Measurements from ENCODE around the gene LHPP.

The LHPP gene

GRCh38 chr10:124526621-124527267, 65.1 kb downstream of the LHPP start:
- H2BK5ac ChIP-seq (ENCODE audit: low read length), result no peak overlapping the region
- WGBS, 2 donors (ENCODE audit: extremely low coverage in 2 of 2, insufficient read length in 2 of 2, insufficient replicate concordance in 1 of 2), result no CpG with 5 or more reads among the region's 17 CpGs
- no peaks in the 10 kb centered on the region for H3K79me1 ChIP-seq (ENCODE audit: low read depth, low read length)
- peaks cover 0 to 2% of the 10 kb centered on the region in 2 donors for H3K9me3 ChIP-seq (replicated peaks in 1 of 2; ENCODE audit: control insufficient read depth in 2 of 2, insufficient read depth in 1 of 2, low read depth in 1 of 2, low read length in 2 of 2)
- no peak overlapping the region for H4K91ac ChIP-seq (ENCODE audit: low read depth, low read length, poor library complexity)
- H3K4me1 ChIP-seq (ENCODE audit: control insufficient read depth in 2 of 2, insufficient read depth in 1 of 2, low read depth in 1 of 2, low read length in 2 of 2), result peaks cover 5 to 12% of the 10 kb centered on the region in 2 donors
- no peak overlapping the region for H2BK15ac ChIP-seq (ENCODE audit: low read length)
- no peak overlapping the region for H4K8ac ChIP-seq (ENCODE audit: low read depth, low read length)
- no peak overlapping the region for H3K23ac ChIP-seq (ENCODE audit: low read depth, low read length, poor library complexity)
- peak overlapping the region; percentile 36 for H2BK12ac ChIP-seq (ENCODE audit: low read length)
- H3K36me3 ChIP-seq (replicated peaks in 1 of 2; ENCODE audit: control insufficient read depth in 2 of 2, insufficient read depth in 2 of 2, low read length in 2 of 2), result no peaks in the 10 kb centered on the region
- no peak overlapping the region for H2BK120ac ChIP-seq (ENCODE audit: low read depth, low read length)
- H3K4ac ChIP-seq (ENCODE audit: low read length), result no peak overlapping the region
- no peaks in the 10 kb centered on the region for H3K27me3 ChIP-seq (ENCODE audit: control insufficient read depth in 3 of 3, insufficient read depth in 3 of 3, low read depth in 1 of 3, low read length in 3 of 3)
- peak overlapping the region; percentile 91 for H3K14ac ChIP-seq (ENCODE audit: low read length)
- no peak for DNase-seq (ENCODE audit: low spot score)
- no peak overlapping the region for H3K4me2 ChIP-seq (ENCODE audit: insufficient read depth, low read length, poor library complexity, severe bottlenecking)
- H2AK5ac ChIP-seq (ENCODE audit: low read depth, low read length), result peak overlapping the region; percentile 85
- no peak overlapping the region for H2AFZ ChIP-seq (ENCODE audit: low read length)
- peak overlapping the region; percentile 27 for H3K18ac ChIP-seq (ENCODE audit: low read length)
- H3K4me3 ChIP-seq (ENCODE audit: low read length in 2 of 2), result no peak overlapping the region
- no peak overlapping the region for H3K27ac ChIP-seq (replicated peaks; ENCODE audit: low read length)
- H3K9ac ChIP-seq (ENCODE audit: low read depth, low read length, poor library complexity), result no peak overlapping the region

GRCh38 chr10:124527874-124528395, 66.3 kb downstream of the LHPP start:
- Histone ChIP-seq H2BK15ac (ENCODE audit: low read length) (no peak overlapping the region), H3K4me3 (ENCODE audit: low read length in 2 of 2) (no peak overlapping the region), H3K79me1 (ENCODE audit: low read depth, low read length) (no peaks in the 10 kb centered on the region), H2AFZ (ENCODE audit: low read length) (no peak overlapping the region), H3K36me3 (replicated peaks in 1 of 2; ENCODE audit: control insufficient read depth in 2 of 2, insufficient read depth in 2 of 2, low read length in 2 of 2) (no peaks in the 10 kb centered on the region), H3K9me3 (replicated peaks in 1 of 2; ENCODE audit: control insufficient read depth in 2 of 2, insufficient read depth in 1 of 2, low read depth in 1 of 2, low read length in 2 of 2) (peaks cover 0 to 2% of the 10 kb centered on the region in 2 donors), H3K4ac (ENCODE audit: low read length) (no peak overlapping the region), H3K14ac (ENCODE audit: low read length) (no peak overlapping the region), H3K9ac (ENCODE audit: low read depth, low read length, poor library complexity) (no peak overlapping the region), H2BK12ac (ENCODE audit: low read length) (no peak overlapping the region), H2BK5ac (ENCODE audit: low read length) (no peak overlapping the region), H2AK5ac (ENCODE audit: low read depth, low read length) (no peak overlapping the region), H3K4me1 (ENCODE audit: control insufficient read depth in 2 of 2, insufficient read depth in 1 of 2, low read depth in 1 of 2, low read length in 2 of 2) (peaks cover 5 to 10% of the 10 kb centered on the region in 2 donors), H3K18ac (ENCODE audit: low read length) (no peak overlapping the region), H2BK120ac (ENCODE audit: low read depth, low read length) (no peak overlapping the region), H3K4me2 (ENCODE audit: insufficient read depth, low read length, poor library complexity, severe bottlenecking) (no peak overlapping the region), H3K23ac (ENCODE audit: low read depth, low read length, poor library complexity) (no peak overlapping the region), H3K27me3 (ENCODE audit: control insufficient read depth in 3 of 3, insufficient read depth in 3 of 3, low read depth in 1 of 3, low read length in 3 of 3) (no peaks in the 10 kb centered on the region), H3K27ac (replicated peaks; ENCODE audit: low read length) (no peak overlapping the region), H4K91ac (ENCODE audit: low read depth, low read length, poor library complexity) (no peak overlapping the region), H4K8ac (ENCODE audit: low read depth, low read length) (no peak overlapping the region)
- DNase-seq (ENCODE audit: low spot score), result no peak
- no CpG with 5 or more reads among the region's 11 CpGs for WGBS, 2 donors (ENCODE audit: extremely low coverage in 2 of 2, insufficient read length in 2 of 2, insufficient replicate concordance in 1 of 2)

GRCh38 chr10:124529661-124530214, 68.1 kb downstream of the LHPP start:
- Histone ChIP-seq H3K4ac (ENCODE audit: low read length) (no peak overlapping the region), H3K9ac (ENCODE audit: low read depth, low read length, poor library complexity) (no peak overlapping the region), H3K4me1 (ENCODE audit: control insufficient read depth in 2 of 2, insufficient read depth in 1 of 2, low read depth in 1 of 2, low read length in 2 of 2) (peaks cover 2 to 4% of the 10 kb centered on the region in 2 donors), H3K9me3 (replicated peaks in 1 of 2; ENCODE audit: control insufficient read depth in 2 of 2, insufficient read depth in 1 of 2, low read depth in 1 of 2, low read length in 2 of 2) (peaks cover 0 to 2% of the 10 kb centered on the region in 2 donors), H3K4me2 (ENCODE audit: insufficient read depth, low read length, poor library complexity, severe bottlenecking) (no peak overlapping the region), H2BK5ac (ENCODE audit: low read length) (no peak overlapping the region), H3K4me3 (ENCODE audit: low read length in 2 of 2) (no peak overlapping the region), H3K27me3 (ENCODE audit: control insufficient read depth in 3 of 3, insufficient read depth in 3 of 3, low read depth in 1 of 3, low read length in 3 of 3) (no peaks in the 10 kb centered on the region), H4K8ac (ENCODE audit: low read depth, low read length) (no peak overlapping the region), H2BK15ac (ENCODE audit: low read length) (no peak overlapping the region), H2BK12ac (ENCODE audit: low read length) (no peak overlapping the region), H2BK120ac (ENCODE audit: low read depth, low read length) (no peak overlapping the region), H3K79me1 (ENCODE audit: low read depth, low read length) (no peaks in the 10 kb centered on the region), H3K36me3 (replicated peaks in 1 of 2; ENCODE audit: control insufficient read depth in 2 of 2, insufficient read depth in 2 of 2, low read length in 2 of 2) (no peaks in the 10 kb centered on the region), H3K14ac (ENCODE audit: low read length) (no peak overlapping the region), H3K27ac (replicated peaks; ENCODE audit: low read length) (no peak overlapping the region), H2AK5ac (ENCODE audit: low read depth, low read length) (peak overlapping the region; percentile 70), H3K18ac (ENCODE audit: low read length) (peak overlapping the region; percentile 64), H3K23ac (ENCODE audit: low read depth, low read length, poor library complexity) (peak overlapping the region; percentile 48), H2AFZ (ENCODE audit: low read length) (peak overlapping the region; percentile 89), H4K91ac (ENCODE audit: low read depth, low read length, poor library complexity) (no peak overlapping the region)
- no peak for DNase-seq (ENCODE audit: low spot score)
- WGBS, 2 donors (ENCODE audit: extremely low coverage in 2 of 2, insufficient read length in 2 of 2, insufficient replicate concordance in 1 of 2), result no CpG with 5 or more reads among the region's 17 CpGs

GRCh38 chr10:124530215-124530665, 68.6 kb downstream of the LHPP start:
- no peak overlapping the region for H3K9ac ChIP-seq (ENCODE audit: low read depth, low read length, poor library complexity)
- H2BK5ac ChIP-seq (ENCODE audit: low read length), result peak overlapping the region; percentile 25
- H3K27ac ChIP-seq (replicated peaks; ENCODE audit: low read length), result no peak overlapping the region
- H3K27me3 ChIP-seq (ENCODE audit: control insufficient read depth in 3 of 3, insufficient read depth in 3 of 3, low read depth in 1 of 3, low read length in 3 of 3), result no peaks in the 10 kb centered on the region
- peak overlapping the region; percentile 87 for H3K18ac ChIP-seq (ENCODE audit: low read length)
- H3K4me1 ChIP-seq (ENCODE audit: control insufficient read depth in 2 of 2, insufficient read depth in 1 of 2, low read depth in 1 of 2, low read length in 2 of 2), result peaks cover 2 to 6% of the 10 kb centered on the region in 2 donors
- peak overlapping the region; percentile 54 for H2BK15ac ChIP-seq (ENCODE audit: low read length)
- H2BK120ac ChIP-seq (ENCODE audit: low read depth, low read length), result no peak overlapping the region
- H2BK12ac ChIP-seq (ENCODE audit: low read length), result no peak overlapping the region
- WGBS, 2 donors (ENCODE audit: extremely low coverage in 2 of 2, insufficient read length in 2 of 2, insufficient replicate concordance in 1 of 2), result no CpG with 5 or more reads among the region's 18 CpGs
- peak overlapping the region; percentile 46 for H3K23ac ChIP-seq (ENCODE audit: low read depth, low read length, poor library complexity)
- H3K4me3 ChIP-seq (ENCODE audit: low read length in 2 of 2), result no peak overlapping the region
- no peak overlapping the region for H3K4me2 ChIP-seq (ENCODE audit: insufficient read depth, low read length, poor library complexity, severe bottlenecking)
- no peaks in the 10 kb centered on the region for H3K36me3 ChIP-seq (replicated peaks in 1 of 2; ENCODE audit: control insufficient read depth in 2 of 2, insufficient read depth in 2 of 2, low read length in 2 of 2)
- peak overlapping the region; percentile 79 for H4K91ac ChIP-seq (ENCODE audit: low read depth, low read length, poor library complexity)
- peak overlapping the region; percentile 27 for H3K14ac ChIP-seq (ENCODE audit: low read length)
- peak overlapping the region; percentile 89 for H2AFZ ChIP-seq (ENCODE audit: low read length)
- H3K9me3 ChIP-seq (replicated peaks in 1 of 2; ENCODE audit: control insufficient read depth in 2 of 2, insufficient read depth in 1 of 2, low read depth in 1 of 2, low read length in 2 of 2), result peaks cover 0 to 2% of the 10 kb centered on the region in 2 donors
- H3K79me1 ChIP-seq (ENCODE audit: low read depth, low read length), result no peaks in the 10 kb centered on the region
- peak; percentile 70 for DNase-seq (ENCODE audit: low spot score)
- peak overlapping the region; percentile 17 for H3K4ac ChIP-seq (ENCODE audit: low read length)
- no peak overlapping the region for H4K8ac ChIP-seq (ENCODE audit: low read depth, low read length)
- peak overlapping the region; percentile 86 for H2AK5ac ChIP-seq (ENCODE audit: low read depth, low read length)

All from neuronal stem cell (in vitro differentiated cells).